CD4-positive, alpha-beta T cell treated with Interleukin-2 at 100 ng/mL for 4 hours (primary cell): ENCODE results near the gene STH.

Experiments used
- DNase-seq: peaks from one replicate; pipeline ENCODE4 v3.0.0-alpha.2; 2020; ENCODE audit warnings: low spot score

STH gene

GRCh38 chr17:45985447-45985846 is 13.6 kb upstream of the STH start:
- no peak for DNase-seq

- no peak for DNase-seq
Measured at GRCh38 chr17:45986056-45986455, 13.0 kb upstream of the STH start.

GRCh38 chr17:45987706-45988105 is 11.3 kb upstream of the STH start:
- DNase-seq = no peak

DNA sequence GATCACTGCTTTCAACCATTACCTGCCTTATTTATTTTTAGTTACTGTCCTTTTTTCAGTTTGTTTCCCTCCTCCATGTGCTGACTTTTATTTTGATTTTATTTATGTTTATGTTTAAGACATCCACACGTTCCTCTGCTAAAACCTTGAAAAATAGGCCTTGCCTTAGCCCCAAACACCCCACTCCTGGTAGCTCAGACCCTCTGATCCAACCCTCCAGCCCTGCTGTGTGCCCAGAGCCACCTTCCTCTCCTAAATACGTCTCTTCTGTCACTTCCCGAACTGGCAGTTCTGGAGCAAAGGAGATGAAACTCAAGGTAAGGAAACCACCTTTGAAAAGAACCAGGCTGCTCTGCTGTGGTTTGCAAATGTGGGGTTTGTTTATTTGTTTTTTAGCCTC is 9.3 kb upstream of the STH start:
- no peak for DNase-seq

GRCh38 chr17:45990886-45991285 is 8.2 kb upstream of the STH start:
- DNase-seq = no peak

- DNase-seq = no peak
Measured at GRCh38 chr17:45991341-45991740, 7.7 kb upstream of the STH start.

GRCh38 chr17:45992175-45992574 is 6.9 kb upstream of the STH start:
- no peak for DNase-seq

DNA sequence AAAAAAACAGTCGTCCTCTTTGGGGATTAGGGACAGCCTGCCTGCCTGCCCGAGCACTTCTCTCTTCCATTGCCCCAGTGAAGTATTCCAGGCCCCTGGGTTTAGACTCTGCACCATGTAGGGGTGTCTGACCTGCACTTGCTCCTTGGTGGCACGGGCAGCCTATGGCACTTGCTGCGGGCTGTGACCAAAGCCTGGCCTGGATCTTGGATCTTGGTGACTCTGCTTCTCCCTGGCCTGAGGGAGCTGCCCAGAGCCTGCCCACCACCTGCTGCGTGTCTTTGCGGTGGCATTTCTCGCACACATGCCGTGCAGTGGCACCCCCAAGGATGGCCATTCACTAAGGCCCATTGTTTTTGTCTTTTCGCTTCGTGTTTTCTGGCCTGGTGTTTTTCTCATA is 6.1 kb upstream of the STH start:
- DNase-seq = no peak

DNA sequence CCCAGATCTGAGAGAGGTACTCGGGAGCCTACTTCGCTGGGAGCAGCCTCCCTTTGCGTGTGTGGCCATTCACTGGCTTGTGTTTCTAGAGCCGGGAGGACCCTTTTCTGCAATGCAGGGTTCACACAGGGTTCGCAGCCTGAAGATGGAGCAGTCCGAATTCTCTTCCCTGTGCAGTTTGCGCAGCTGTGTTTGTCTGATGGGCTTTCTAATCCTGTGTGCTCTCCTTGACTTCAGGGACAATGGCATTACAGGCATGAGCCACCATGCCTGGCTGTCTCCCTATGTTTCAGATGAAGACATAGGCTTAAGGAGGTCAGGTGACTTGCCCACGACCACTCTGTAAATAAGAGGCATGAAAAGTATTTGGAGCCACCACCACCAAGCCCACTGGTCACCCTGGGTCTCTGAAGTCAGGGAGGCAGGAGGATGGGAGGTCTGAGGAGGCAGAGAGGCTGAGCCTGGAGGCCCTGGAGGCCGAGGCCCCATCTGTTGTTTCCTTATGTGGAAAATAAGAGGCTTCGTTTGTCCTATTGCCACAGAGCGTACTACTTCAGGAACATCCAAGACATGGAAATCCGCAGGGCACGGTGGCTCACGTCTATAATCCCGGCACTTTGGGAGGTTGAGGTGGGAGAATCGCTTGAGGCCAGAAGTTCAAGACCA is 5.0 kb upstream of the STH start:
- no peak for DNase-seq

DNA sequence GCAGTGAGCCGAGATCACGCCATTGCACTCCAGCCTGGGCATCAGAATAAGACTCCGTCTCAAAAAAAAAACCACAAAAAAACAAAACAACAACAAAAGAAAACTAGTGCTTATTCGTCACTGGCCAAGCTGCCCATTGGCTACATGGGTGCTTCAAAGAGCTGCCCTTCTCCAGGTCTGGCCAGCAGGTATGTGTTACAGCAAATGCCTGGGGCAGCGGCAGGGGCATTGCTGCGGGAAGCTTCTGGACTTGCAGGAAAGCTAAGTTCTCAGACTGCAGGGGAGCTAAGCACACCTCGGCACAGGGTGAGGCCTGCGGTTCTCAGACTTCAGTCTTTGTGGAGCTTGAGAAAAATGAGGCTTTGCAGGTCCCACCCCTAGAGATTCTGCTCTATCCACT is 4.1 kb upstream of the STH start:
- DNase-seq = no peak

GRCh38 chr17:45995627-45996270 is 3.3 kb upstream of the STH start:
- no peak for DNase-seq

GRCh38 chr17:45996282-45996937 is 2.6 kb upstream of the STH start:
- DNase-seq = no peak

DNA sequence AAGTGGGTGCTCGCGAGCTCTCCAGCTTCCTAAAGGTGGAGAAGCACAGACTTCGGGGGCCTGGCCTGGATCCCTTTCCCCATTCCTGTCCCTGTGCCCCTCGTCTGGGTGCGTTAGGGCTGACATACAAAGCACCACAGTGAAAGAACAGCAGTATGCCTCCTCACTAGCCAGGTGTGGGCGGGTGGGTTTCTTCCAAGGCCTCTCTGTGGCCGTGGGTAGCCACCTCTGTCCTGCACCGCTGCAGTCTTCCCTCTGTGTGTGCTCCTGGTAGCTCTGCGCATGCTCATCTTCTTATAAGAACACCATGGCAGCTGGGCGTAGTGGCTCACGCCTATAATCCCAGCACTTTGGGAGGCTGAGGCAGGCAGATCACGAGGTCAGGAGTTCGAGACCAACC is 1.9 kb upstream of the STH start:
- DNase-seq = no peak

DNA sequence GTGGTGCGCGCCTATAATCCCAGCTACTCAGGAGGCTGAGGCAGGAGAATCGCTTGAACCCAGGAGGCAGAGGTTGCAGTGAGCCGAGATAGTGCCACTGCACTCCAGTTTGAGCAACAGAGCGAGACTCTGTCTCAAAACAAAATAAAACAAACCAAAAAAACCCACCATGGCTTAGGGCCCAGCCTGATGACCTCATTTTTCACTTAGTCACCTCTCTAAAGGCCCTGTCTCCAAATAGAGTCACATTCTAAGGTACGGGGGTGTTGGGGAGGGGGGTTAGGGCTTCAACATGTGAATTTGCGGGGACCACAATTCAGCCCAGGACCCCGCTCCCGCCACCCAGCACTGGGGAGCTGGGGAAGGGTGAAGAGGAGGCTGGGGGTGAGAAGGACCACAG is 1.4 kb upstream of the STH start:
- no peak for DNase-seq

DNA sequence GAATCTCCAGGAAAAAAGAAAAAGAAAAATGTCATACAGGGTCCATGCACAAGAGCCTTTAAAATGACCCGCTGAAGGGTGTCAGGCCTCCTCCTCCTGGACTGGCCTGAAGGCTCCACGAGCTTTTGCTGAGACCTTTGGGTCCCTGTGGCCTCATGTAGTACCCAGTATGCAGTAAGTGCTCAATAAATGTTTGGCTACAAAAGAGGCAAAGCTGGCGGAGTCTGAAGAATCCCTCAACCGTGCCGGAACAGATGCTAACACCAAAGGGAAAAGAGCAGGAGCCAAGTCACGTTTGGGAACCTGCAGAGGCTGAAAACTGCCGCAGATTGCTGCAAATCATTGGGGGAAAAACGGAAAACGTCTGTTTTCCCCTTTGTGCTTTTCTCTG is 845 bp downstream of the STH start:
- DNase-seq = no peak

DNA sequence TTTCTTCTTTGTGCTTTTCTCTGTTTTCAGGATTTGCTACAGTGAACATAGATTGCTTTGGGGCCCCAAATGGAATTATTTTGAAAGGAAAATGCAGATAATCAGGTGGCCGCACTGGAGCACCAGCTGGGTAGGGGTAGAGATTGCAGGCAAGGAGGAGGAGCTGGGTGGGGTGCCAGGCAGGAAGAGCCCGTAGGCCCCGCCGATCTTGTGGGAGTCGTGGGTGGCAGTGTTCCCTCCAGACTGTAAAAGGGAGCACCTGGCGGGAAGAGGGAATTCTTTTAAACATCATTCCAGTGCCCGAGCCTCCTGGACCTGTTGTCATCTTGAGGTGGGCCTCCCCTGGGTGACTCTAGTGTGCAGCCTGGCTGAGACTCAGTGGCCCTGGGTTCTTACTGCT is 1.2 kb downstream of the STH start:
- no peak for DNase-seq

DNA sequence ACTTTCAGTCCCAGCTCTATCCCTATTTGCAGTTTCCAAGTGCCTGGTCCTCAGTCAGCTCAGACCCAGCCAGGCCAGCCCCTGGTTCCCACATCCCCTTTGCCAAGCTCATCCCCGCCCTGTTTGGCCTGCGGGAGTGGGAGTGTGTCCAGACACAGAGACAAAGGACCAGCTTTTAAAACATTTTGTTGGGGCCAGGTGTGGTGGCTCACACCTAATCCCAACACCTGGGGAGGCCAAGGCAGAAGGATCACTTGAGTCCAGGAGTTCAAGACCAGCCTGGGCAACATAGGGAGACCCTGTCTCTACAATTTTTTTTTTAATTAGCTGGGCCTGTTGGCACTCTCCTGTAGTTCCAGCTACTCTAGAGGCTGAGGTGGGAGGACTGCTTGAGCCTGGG is 1.7 kb downstream of the STH start:
- DNase-seq = no peak

- DNase-seq = no peak
Measured at GRCh38 chr17:46001390-46002310, 2.6 kb downstream of the STH start.

DNA sequence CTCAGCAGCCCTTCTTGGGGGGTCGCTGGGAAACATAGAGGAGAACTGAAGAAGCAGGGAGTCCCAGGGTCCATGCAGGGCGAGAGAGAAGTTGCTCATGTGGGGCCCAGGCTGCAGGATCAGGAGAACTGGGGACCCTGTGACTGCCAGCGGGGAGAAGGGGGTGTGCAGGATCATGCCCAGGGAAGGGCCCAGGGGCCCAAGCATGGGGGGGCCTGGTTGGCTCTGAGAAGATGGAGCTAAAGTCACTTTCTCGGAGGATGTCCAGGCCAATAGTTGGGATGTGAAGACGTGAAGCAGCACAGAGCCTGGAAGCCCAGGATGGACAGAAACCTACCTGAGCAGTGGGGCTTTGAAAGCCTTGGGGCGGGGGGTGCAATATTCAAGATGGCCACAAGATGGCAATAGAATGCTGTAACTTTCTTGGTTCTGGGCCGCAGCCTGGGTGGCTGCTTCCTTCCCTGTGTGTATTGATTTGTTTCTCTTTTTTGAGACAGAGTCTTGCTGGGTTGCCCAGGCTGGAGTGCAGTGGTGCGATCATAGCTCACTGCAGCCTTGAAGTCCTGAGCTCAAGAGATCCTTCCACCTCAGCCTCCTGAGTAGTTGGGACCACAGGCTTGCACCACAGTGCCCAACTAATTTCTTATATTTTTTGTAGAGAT is 3.4 kb downstream of the STH start:
- peak; percentile 82 for DNase-seq

DNA sequence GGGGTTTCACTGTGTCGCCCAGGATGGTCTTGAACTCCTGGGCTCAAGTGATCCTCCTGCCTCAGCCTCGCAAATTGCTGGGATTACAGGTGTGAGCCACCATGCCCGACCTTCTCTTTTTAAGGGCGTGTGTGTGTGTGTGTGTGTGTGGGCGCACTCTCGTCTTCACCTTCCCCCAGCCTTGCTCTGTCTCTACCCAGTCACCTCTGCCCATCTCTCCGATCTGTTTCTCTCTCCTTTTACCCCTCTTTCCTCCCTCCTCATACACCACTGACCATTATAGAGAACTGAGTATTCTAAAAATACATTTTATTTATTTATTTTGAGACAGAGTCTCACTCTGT is 3.9 kb downstream of the STH start:
- no peak for DNase-seq

DNA sequence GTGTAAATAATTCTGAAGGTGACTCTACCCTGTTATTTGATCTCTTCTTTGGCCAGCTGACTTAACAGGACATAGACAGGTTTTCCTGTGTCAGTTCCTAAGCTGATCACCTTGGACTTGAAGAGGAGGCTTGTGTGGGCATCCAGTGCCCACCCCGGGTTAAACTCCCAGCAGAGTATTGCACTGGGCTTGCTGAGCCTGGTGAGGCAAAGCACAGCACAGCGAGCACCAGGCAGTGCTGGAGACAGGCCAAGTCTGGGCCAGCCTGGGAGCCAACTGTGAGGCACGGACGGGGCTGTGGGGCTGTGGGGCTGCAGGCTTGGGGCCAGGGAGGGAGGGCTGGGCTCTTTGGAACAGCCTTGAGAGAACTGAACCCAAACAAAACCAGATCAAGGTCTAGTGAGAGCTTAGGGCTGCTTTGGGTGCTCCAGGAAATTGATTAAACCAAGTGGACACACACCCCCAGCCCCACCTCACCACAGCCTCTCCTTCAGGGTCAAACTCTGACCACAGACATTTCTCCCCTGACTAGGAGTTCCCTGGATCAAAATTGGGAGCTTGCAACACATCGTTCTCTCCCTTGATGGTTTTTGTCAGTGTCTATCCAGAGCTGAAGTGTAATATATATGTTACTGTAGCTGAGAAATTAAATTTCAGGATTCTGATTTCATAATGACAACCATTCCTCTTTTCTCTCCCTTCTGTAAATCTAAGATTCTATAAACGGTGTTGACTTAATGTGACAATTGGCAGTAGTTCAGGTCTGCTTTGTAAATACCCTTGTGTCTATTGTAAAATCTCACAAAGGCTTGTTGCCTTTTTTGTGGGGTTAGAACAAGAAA is 5.1 kb downstream of the STH start:
- no peak for DNase-seq
